Measurements from ENCODE around the gene HDAC10. TPM values are rescaled to one million over a fixed set of nuclear protein-coding genes. Genes with fewer than 3 reads are reported as not detected.

The HDAC10 gene
- total and polyA plus RNA-seq, 10 of the 15 experiments (the other 5 are each of a cell fraction or from before 2014, with no cell fraction given): 0.26 to 48.6 (median 5.0) TPM

DNA sequence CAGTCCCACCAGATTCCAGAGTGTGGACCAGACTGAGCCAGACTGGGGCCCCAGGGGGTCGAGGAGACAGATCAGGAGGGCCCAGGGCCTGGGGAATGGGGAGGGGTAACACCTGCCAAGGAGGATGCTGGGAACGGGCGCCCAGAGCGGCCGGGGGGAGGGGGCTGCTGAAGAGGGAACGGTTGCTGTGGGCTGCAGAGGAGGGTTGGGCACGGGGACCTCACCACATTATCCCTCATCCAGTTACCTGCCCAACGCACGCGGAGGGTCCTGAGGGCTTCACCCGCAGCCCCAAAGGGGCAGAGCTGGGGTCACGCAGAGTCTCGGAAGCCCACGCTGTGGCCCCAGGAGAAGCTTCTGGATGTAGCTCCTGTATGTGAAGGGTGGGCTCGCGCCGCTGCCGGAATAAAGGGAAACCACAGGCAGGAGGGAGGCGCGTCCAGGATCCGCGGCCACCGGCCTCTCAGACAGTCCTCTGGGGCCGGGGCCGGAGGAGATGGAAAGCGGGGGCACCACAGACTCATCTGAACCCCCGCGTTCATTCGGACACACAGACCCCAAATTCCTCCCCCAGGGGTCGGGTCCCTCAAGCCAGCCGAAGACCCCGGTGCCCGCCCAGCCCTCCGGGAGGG lies 51.1 kb downstream of the HDAC10 start (continued):
- TF ChIP-seq, protein P1, sequence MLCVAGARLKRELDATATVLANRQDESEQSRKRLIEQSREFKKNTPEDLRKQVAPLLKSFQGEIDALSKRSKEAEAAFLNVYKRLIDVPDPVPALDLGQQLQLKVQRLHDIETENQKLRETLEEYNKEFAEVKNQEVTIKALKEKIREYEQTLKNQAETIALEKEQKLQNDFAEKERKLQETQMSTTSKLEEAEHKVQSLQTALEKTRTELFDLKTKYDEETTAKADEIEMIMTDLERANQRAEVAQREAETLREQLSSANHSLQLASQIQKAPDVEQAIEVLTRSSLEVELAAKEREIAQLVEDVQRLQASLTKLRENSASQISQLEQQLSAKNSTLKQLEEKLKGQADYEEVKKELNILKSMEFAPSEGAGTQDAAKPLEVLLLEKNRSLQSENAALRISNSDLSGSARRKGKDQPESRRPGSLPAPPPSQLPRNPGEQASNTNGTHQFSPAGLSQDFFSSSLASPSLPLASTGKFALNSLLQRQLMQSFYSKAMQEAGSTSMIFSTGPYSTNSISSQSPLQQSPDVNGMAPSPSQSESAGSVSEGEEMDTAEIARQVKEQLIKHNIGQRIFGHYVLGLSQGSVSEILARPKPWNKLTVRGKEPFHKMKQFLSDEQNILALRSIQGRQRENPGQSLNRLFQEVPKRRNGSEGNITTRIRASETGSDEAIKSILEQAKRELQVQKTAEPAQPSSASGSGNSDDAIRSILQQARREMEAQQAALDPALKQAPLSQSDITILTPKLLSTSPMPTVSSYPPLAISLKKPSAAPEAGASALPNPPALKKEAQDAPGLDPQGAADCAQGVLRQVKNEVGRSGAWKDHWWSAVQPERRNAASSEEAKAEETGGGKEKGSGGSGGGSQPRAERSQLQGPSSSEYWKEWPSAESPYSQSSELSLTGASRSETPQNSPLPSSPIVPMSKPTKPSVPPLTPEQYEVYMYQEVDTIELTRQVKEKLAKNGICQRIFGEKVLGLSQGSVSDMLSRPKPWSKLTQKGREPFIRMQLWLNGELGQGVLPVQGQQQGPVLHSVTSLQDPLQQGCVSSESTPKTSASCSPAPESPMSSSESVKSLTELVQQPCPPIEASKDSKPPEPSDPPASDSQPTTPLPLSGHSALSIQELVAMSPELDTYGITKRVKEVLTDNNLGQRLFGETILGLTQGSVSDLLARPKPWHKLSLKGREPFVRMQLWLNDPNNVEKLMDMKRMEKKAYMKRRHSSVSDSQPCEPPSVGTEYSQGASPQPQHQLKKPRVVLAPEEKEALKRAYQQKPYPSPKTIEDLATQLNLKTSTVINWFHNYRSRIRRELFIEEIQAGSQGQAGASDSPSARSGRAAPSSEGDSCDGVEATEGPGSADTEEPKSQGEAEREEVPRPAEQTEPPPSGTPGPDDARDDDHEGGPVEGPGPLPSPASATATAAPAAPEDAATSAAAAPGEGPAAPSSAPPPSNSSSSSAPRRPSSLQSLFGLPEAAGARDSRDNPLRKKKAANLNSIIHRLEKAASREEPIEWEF (IDR thresholded peaks at IDR 0.05; ENCODE audit: insufficient replicate concordance, low read depth, low read length): no peak

DNA sequence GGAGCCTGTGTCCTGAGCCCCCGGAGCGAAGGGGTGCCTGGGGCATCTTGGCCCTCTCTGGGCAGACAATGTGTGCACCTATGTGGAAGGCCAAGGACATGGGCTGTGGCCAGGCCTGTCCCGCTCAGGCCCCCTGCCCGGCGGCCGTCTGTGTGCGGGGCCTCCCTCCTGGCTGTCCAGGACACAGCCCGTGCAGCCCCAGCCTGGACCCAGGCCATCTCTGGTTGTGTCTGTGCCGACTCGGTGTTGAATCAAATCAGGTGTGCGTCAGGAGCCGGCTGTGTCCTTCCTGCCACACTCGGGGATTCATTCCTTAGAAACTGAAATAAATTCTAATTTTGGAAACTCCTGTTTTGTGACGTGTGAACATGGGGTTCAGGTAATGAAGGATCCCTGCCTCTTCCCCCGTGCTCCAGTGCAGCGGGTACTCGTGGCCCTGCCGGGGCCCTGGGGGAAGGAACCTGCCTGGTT lies 51.8 kb downstream of the HDAC10 start:
- H3K4me1 ChIP-seq (ENCODE audit: control insufficient read depth, insufficient read depth, low read length): peaks cover 20% of the 10 kb centered on the region
- no peak overlapping the region for H2AFZ ChIP-seq (ENCODE audit: control insufficient read depth, low read depth, low read length)
- no peak for FAIRE-seq
- H3K4me2 ChIP-seq (ENCODE audit: control insufficient read depth, insufficient read depth): peak overlapping the region; percentile 85
- in situ Hi-C loops (cut with MboI) (no loop called here), intact Hi-C loops (cut with micrococcal nuclease; ENCODE audit: unreplicated experiment) (loop anchor here (10.0 kb wide), 1 partner anchor 264 kb away; no protein-coding TSS in a partner anchor)
- peaks cover 2 to 32% of the 10 kb centered on the region in 2 experiments for H3K36me3 ChIP-seq (ENCODE audit: control insufficient read depth in 2 of 2, insufficient read depth in 2 of 2, low read length in 1 of 2)
- DNase-seq (ENCODE audit: low read depth, low spot score): no peak
- ChIA-PET SMC1A (ENCODE audit: uncharacterized antibody, unreplicated experiment) (no interaction called here), RAD21 (ENCODE audit: unreplicated experiment) (no interaction called here), POLR2A (interaction anchor here (1.0 kb wide), 1 partner anchor 8 kb away, joined by 3 read pairs; no protein-coding TSS in a partner anchor), CTCF (no interaction called here)
- H3K9me3 ChIP-seq (replicated peaks; ENCODE audit: control insufficient read depth, insufficient read depth, low read length): no peaks in the 10 kb centered on the region
- TF ChIP-seq TCF12 (IDR thresholded peaks at IDR 0.05; ENCODE audit: low read depth, low read length) (no peak), YY1 (IDR thresholded peaks at IDR 0.05; ENCODE audit: low read depth, low read length) (no peak), TCF3 (IDR thresholded peaks at IDR 0.05; ENCODE audit: borderline replicate concordance, insufficient read depth, low read depth, low read length) (no peak), ZBED1 (IDR thresholded peaks at IDR 0.05; ENCODE audit: borderline replicate concordance) (no peak)
- BruUV-seq (replicated peaks): no TSS peak
- no peak for ATAC-seq
- H3K27ac ChIP-seq (ENCODE audit: control insufficient read depth, insufficient read depth): peak overlapping the region; percentile 77; the same call in 1 of the 2 replicates
- H3K27me3 ChIP-seq (replicated peaks in 1 of 2; ENCODE audit: control insufficient read depth in 2 of 2, insufficient read depth in 2 of 2, low read length in 1 of 2): no peaks in the 10 kb centered on the region
- no peaks in the 10 kb centered on the region for H4K20me1 ChIP-seq (ENCODE audit: control insufficient read depth, insufficient read depth)
- 71% methylated on average over 18 of the region's 18 CpGs for WGBS (ENCODE audit: insufficient coverage, insufficient replicate concordance, low lambda C conversion rate, missing lambda C conversion rate)
- H3K4me3 ChIP-seq: no peak overlapping the region
- H3K79me2 ChIP-seq (ENCODE audit: control insufficient read depth, insufficient read depth, low read length): peaks cover 16% of the 10 kb centered on the region
- no peak overlapping the region; the same call in 1 of the 2 replicates for H3K9ac ChIP-seq (ENCODE audit: control insufficient read depth, insufficient read depth, low read length)

All from GM12878 (cell line).